ACHN (cell line): ENCODE measurements around the gene AHCYL2.
"Not testable (repeated sequence)": the region's sequence is repeated elsewhere in the genome, so short reads cannot be mapped to it uniquely, and the experiment has no call there.

Experiments
- DNase-seq: peaks from one replicate; pipeline ENCODE4 v3.0.0-alpha.2; 2015
- in situ Hi-C: cut with HindIII; loops from 2 replicates; pipeline ENCODE4 v1.10.0; 2017; ENCODE audit warnings: low sequenced_read_pairs, low pct_ligation_motif_present, low pct_unique_long_range_greater_than_20kb

The AHCYL2 gene

DNA sequence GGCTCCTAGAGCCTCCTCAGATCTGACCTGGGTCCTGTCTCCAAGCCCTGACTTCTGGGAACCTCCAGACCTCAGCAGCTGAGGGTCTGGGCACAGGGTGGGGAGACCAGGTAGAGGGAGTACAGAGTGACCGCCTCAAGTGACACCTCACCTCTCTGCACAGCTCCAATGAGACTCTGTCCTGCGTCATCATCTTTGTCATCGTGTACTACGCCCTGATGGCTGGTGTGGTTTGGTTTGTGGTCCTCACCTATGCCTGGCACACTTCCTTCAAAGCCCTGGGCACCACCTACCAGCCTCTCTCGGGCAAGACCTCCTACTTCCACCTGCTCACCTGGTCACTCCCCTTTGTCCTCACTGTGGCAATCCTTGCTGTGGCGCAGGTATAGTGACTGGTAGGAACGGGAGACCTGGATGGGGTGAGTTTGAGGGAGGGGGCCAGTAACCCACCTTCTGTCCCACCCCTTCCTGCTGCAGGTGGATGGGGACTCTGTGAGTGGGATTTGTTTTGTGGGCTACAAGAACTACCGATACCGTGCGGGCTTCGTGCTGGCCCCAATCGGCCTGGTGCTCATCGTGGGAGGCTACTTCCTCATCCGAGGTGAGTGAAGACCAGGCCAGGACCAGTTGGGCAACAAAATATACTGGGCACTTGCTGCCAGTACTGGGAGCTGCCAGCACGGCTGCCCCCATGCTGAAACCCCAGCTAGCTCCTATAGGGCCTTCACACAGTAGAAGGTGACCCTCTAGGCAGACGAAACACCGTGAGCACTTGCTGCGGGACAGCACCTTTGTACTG lies 18.6 kb upstream of the AHCYL2 start:
- in situ Hi-C loops, result no loop called here
- no peak for DNase-seq

DNA sequence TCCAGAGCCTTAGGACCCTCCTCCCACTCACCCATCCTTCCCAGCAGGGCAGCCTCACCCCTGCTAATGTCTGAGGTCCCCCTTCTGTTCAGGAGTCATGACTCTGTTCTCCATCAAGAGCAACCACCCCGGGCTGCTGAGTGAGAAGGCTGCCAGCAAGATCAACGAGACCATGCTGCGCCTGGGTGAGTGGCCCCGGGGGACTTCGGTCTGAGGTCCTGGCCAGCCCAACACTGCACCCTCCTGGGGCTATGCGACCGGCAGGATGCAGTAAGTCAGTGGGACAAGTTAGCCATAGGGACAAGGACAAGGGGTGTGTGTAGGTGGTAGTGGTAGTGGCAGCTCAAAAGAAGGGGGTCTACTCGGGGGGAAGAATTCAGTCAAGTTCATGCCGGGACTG lies 16.2 kb upstream of the AHCYL2 start:
- in situ Hi-C loops, result no loop called here
- no peak for DNase-seq

DNA sequence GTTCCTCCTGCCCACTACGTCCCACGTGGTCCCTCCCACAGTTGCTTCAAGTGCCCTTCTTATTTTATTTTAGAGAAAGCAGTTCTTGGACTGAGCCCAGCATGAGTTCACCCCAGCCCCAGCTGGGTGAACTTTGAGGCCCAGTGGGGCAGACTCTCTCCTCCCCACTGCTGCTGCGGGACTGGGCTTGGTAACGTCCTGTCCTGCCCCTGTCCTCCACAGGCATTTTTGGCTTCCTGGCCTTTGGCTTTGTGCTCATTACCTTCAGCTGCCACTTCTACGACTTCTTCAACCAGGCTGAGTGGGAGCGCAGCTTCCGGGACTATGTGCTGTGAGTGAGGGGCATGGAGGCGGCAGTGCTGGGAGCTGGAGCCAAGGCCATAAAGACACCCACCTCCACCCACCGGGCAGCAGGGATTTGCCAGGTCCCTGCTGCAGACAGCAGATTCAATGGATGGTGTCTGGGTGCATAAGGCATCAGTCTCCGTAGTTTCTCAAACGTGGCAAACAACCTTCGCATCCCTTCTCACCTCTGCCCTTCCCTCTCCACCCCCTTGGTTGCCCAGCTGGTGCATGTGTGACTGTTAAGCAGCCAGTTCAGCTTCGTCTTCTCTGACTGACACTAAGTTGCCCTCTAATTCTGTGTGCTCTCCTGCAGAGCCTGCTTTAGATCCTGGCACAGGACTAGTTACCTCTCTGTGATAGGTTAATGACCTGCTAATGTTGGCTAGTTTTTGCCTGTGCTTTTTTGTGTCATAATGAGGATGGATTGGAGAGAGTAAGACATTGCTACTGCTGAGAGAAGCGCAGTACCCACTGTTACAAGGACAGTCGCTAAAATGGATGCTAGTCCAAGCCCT lies 15.5 kb upstream of the AHCYL2 start:
- no peak for DNase-seq
- in situ Hi-C loops, result no loop called here

DNA sequence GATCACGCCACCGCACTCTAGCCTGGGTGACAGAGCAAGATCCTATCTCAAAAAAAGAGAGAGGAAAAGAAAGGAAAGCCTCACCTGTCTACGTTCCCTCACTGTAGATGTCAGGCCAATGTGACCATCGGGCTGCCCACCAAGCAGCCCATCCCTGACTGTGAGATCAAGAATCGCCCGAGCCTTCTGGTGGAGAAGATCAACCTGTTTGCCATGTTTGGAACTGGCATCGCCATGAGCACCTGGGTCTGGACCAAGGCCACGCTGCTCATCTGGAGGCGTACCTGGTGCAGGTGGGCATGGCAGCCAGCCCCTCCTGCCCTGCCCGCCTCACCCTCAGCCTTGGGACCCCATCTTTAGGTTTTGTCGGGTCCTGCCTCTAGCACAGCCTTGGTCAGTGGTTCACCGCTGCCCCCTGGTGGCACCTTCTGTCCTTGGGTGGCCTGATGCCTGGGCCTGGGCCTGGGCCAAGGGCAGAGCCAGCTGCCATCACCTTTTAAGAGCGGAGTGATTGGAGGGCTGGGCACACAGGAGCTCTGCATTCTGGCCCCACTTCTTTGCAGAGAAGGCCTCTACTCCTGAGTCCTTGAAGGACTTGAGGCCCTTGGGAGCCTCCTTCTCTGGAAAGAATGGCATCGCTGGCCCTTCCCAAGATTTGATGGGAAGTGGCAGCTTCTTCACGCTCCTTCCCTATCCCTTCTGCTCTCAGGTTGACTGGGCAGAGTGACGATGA lies 14.4 kb upstream of the AHCYL2 start:
- peak; percentile 76 for DNase-seq
- in situ Hi-C loops, result no loop called here

DNA sequence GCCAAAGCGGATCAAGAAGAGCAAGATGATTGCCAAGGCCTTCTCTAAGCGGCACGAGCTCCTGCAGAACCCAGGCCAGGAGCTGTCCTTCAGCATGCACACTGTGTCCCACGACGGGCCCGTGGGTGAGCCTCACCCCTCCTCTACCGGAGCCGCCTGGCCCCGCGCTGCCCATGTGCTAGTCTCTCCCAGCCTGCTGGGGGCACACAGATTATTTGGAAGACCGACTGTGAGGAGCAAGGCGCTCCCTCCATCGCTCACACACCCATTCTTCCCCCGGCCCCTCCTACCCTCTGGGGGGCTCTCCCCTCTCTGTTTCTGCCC lies 13.9 kb upstream of the AHCYL2 start:
- no peak for DNase-seq
- in situ Hi-C loops, result no loop called here

DNA sequence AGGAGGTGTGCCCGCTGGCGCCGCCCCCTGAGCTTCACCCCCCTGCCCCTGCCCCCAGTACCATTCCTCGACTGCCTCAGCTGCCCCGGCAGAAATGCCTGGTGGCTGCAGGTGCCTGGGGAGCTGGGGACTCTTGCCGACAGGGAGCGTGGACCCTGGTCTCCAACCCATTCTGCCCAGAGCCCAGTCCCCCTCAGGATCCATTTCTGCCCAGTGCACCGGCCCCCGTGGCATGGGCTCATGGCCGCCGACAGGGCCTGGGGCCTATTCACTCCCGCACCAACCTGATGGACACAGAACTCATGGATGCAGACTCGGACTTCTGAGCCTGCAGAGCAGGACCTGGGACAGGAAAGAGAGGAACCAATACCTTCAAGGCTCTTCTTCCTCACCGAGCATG lies 12.7 kb upstream of the AHCYL2 start:
- DNase-seq, result no peak
- in situ Hi-C loops, result no loop called here

DNA sequence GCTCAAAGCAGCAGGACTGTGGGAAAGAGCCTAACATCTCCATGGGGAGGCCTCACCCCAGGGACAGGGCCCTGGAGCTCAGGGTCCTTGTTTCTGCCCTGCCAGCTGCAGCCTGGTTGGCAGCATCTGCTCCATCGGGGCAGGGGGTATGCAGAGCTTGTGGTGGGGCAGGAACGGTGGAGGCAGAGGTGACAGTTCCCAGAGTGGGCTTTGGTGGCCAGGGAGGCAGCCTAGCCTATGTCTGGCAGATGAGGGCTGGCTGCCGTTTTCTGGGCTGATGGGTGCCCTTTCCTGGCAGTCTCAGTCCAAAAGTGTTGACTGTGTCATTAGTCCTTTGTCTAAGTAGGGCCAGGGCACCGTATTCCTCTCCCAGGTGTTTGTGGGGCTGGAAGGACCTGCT lies 12.2 kb upstream of the AHCYL2 start:
- in situ Hi-C loops, result no loop called here

DNA sequence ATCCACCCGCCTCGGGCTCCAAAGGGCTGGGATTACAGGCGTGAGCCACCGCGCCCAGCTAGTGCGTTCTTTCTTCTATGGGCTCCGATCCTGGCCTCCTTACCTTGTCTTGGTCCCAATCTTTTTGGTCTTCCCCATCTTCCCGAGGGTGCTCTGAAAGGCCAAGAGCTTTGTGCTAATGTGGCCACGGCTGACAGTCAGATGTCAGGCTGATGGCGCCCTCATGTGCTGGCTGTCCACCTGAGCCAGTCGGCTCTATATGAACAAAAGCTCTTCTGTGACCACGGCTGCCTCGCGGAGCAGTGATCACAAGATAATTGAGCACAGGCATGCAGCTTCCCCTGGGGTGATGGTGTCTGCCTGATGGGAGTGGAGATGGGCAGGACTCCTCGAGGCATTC lies 11.0 kb upstream of the AHCYL2 start:
- in situ Hi-C loops, result no loop called here
- DNase-seq, result peak; percentile 47

More for the DNA sequence above, 12.2 kb upstream of the AHCYL2 start:
- no peak for DNase-seq

DNA sequence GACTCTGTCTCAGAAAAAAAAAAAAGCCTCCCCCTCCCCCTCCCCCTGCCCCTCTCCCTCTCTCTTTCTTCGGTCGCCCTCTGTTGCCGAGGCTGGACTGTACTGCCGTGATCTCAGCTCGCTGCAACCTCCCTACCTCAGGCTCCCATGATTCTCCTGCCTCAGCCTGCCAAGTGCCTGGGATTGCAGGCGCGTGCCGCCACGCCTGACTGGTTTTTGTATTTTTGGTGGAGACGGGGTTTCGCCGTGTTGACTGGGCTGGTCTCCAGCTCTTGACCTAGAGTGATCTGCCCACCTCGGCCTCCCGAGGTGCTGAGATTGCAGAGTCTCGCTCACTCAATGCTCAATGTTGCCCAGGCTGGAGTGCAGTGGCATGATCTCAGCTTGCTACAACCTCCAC lies 9.1 kb upstream of the AHCYL2 start:
- in situ Hi-C loops, result not testable (repeated sequence)
- peak; percentile 41 for DNase-seq

DNA sequence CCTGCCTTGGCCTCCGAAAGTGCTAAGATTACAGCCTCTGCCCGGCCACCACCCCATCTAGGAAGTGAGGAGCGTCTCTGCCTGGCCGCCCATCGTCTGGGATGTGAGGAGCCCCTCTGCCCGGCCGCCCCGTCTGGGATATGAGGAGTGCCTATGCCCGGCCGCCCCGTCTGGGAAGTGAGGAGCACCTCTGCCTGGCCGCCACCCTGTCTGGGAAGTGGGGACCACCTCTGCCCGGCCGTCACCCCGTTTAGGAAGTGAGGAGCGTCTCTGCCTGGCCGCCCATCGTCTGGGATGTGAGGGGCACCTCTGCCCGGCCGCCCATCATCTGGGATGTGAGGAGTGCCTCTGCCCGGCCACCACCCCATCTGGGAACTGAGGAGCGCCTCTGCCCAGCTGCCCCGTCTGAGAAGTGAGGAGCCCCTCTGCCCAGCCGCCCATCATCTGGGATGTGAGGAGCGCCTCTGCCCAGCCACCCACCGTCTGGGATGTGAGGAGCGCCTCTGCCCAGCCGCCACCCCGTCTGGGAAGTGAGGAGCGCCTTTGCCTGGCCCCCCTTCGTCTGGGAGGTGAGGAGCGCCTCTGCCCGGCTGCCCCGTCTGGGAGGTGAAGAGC lies 8.6 kb upstream of the AHCYL2 start:
- DNase-seq, in situ Hi-C loops: not testable (repeated sequence)

DNA sequence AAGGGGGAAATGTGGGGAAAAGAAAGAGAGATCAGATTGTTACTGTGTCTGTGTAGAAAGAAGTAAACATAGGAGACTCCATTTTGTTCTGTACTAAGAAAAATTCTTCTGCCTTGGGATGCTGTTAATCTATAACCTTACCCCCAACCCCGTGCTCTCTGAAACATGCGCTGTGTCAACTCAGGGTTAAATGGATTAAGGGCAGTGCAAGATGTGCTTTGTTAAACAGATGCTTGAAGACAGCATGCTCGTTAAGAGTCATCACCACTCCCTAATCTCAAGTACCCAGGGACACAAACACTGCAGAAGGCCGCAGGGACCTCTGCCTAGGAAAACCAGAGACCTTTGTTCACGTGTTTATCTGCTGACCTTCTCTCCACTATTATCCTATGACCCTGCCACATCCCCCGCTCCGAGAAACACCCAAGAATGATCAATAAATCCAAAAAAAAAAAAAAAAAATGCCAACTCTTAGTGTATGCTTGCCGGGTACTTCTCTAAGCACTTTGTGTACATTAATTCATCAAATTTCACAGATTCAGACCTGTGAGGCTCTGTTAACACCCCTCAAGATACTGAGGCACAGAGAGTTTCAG lies 7.9 kb upstream of the AHCYL2 start:
- DNase-seq, in situ Hi-C loops: not testable (repeated sequence)

DNA sequence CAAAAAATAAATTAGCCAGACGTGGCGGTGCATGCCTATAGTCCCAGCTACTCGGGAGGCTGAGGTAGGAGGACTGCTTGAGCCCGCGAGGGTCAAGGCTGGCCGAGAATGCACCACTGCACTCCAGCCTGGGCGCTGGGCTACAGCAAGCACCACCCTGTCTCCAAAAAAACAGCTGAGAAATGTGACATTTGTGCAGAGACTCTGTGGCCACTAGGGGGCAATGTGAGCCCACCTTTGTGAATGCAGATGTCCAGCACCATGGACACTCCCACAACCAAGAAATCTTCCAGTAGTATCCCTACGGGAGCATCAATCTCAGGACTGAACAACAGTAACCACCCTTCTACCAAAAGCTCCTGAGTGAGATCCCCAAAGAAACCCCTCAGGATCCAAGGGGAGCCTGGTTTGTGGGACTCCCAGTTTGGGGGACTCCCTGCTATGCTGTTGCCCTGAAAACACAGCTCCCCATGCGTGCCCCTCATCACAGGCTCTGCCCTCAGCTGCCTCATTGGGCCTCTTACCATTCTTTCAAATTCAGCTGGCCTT lies 6.2 kb upstream of the AHCYL2 start:
- in situ Hi-C loops, result no loop called here

DNA sequence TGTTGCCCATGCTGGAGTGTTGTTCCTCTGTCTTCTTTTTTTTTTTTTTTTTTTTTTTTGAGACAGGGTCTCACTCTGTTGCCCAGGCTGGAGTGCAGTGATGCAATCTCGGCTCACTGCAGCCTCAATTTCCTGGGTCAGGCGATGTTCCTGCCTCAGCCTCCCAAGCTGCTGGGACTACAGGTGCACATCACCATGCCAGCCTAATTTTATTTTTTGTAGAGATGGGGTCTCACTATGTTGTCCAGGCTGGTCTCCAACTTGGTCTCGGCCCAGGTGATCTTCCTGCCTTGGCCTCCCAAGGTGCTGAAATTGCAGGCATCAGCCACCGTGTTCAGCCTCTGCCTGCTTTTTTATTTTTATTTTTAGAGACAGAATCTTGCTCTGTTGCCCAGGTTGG lies 5.7 kb upstream of the AHCYL2 start:
- in situ Hi-C loops, DNase-seq: not testable (repeated sequence)

More for the DNA sequence above, 6.2 kb upstream of the AHCYL2 start:
- peak; percentile 91 for DNase-seq

DNA sequence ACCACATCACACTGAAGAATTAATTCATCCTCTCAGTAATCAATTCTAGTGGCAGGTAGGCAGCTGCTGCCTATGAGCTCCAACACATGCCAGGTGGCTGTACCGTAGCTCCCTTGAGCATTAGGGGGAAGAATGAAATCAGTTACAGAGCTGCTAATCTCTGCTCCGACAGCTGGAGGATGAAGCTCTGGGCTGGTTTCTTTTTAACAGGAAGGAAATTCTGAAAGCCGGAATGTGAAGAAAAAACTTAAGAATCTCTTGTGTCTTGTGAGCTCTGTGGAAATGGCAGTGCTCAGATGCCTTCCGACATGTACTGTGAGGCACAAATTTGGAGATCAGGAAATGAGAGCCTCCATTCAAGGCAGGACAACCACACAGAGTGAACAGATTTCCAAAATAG lies 2.8 kb upstream of the AHCYL2 start:
- in situ Hi-C loops, result no loop called here

DNA sequence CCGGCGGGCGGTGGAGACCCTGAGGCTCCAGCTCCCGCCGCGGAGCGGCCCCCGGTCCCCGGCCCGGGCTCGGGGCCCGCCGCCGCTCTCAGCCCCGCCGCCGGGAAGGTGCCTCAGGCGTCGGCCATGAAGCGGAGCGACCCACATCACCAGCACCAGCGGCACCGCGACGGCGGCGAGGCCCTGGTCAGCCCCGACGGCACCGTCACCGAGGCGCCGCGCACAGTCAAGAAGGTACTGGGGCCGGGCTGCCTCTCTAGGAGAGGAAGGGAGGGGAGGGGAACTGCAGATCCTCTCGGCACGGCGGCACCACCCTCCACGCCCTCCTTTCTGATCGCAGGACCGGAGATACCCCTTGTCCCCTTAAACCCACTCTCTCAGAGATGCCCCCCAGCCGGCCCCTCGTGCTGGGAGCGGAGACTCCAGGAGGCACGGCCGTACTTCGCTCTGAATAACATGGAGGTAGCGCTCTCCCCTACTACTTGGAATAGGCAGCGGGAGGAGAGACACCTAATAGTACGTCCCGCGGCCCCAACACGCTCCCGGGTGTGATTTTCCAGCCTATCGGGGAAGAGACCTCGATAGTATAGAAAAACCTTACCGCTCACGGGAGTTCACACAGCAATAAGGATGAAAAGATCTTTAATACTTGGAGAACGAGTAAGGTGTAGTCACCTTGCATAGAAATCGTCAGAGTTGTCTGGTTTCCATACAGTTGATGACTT lies 538 bp downstream of the AHCYL2 start:
- DNase-seq, result peak; percentile 61
- in situ Hi-C loops, result no loop called here

More for the DNA sequence above, 2.8 kb upstream of the AHCYL2 start:
- no peak for DNase-seq

DNA sequence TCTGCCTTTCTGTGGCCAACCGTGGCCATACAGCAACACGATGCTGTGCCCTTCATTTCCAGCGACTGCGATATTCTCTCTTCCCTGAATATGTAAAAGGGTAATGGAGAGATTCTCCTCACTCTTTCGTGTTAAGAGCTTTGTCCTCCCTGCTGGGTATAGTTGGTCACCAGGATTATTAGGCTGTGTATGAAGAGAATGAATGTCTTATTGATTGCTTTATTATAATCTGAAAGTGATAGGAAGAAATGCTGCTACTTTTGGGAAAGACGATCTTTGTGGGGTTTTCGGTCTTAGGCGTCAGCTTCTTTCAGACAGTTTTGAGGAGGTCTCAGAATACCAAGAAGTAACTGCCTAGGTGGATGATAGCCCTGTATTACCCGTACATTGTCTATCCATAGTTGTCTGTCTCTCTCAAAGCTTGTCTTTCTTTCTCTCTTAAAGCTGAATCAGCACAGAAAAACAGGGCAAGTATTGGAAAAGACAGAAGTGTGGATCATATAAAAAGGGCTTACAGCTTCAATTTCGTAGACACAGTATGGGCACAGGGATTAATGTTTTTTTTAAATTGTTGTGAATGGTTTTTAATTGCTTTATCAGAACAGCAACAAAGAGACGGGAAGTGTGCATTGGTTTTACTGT lies 1.2 kb downstream of the AHCYL2 start:
- in situ Hi-C loops, result no loop called here
- DNase-seq, result peak; percentile 18
